Astrocyte of the hippocampus (primary cell): Measurements from ENCODE around the gene PDZK1.
"Not testable (repeated sequence)": the region's sequence is repeated elsewhere in the genome, so short reads cannot be mapped to it uniquely, and the experiment has no call there.

Experiments
- DNase-seq: peaks from one replicate; pipeline ENCODE4 v3.0.0; 2011; ENCODE audit warnings: low read depth, low spot score

PDZK1 gene

DNA sequence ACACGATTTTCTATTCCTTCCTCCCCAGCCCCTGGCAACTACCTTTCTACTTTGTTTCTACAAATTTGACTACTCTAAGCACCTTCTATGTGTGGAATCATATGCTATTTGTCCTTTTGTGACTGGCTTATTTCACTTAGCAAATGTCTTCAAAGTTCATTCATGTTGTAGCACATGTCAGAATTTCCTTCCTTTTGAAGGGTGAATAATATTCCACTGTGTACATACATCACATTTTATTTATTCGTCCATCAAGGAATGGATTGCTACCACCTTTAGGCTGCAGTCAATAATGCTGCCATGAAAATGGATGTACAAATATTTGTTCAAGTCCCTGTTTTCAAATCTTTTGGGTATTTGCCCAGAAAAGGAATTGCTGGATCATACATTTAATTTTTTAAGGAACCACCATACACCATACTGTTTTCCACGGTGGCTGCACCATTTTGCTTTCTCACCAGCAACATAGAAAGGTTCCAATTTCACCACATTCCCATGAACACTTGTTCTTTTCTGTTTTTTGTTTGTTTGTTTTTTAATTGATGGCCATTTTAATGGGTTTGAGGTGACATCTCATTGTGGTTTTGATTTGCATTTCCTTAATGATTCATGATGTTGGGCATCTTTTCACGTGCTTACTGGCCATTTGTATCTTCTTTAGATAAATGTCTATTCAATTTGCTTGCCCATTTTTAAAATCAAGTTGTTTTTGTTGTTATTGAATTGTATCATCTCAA lies 3.3 kb upstream of the PDZK1 start:
- DNase-seq: no peak

GRCh38 chr1:145708063-145708462 lies 895 bp upstream of the PDZK1 start:
- no peak for DNase-seq

- peak; percentile 32 for DNase-seq
Observed at GRCh38 chr1:145706086-145706664, 993 bp downstream of the PDZK1 start.

- no peak for DNase-seq
Observed at GRCh38 chr1:145705622-145706021, 1.5 kb downstream of the PDZK1 start.

- DNase-seq: no peak
Observed at GRCh38 chr1:145702826-145703225, 4.3 kb downstream of the PDZK1 start.

DNA sequence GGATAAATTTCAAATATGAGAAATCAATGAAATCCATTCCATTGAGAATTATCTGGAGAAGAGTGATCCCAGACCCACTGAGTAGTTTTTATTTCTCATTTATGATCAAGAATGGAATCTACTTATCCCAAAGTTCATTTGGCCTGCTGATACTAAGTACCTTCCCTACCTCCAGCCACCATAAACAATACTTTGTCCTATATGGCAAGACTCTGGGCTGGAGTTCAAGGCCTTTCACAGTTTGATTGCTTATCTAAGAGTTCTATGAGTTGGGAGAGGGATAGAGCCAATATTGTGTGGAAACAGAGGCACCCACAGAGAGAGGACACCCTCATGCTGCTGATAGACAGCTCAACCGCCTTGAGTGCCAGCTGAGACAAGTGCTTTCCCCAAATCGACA lies 5.1 kb downstream of the PDZK1 start:
- DNase-seq: no peak

DNA sequence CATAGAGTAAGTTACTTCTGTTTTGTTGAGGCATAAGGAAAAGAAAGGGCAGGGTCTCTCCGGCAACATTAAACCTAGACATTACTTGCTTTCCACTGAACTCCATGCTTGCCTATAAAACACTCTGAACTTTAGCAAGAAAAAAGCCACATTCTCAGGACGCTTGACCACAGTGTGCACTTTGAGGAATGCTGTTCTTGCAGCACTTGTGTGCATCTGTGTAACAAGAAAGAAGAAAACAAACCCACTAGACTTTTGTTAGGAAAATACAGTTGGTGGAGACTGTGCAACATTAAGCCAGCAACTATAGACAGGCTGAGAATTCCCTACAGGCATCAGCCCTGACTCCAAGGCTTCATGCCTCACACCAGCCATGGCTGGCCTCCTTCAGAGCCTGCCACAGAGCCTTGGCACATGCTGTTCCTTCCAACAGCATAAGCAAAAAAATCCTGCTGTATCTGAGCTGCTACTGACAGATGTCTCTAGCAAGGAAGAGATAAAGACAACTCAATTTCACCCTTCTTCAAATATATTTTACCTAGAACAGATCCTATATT lies 5.8 kb downstream of the PDZK1 start:
- DNase-seq: peak; percentile 51

DNA sequence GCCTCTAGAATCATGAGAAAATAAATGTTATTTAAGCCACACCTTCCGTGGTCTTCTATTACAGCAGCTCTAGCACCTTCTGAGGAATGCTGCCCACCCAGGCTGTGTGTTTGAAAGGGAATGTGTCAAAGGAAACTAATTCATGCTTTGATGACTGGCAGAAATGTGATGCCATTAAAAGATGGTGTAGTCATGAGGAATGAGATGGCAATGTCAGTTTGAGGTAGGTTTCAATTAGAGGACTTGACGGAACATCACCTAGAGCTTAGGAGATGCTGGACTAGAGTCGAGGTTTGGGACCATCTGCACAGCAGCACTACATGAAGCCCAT lies 10.6 kb downstream of the PDZK1 start:
- DNase-seq: no peak

- DNase-seq: no peak
Observed at GRCh38 chr1:145695821-145696629, 11.1 kb downstream of the PDZK1 start.

DNA sequence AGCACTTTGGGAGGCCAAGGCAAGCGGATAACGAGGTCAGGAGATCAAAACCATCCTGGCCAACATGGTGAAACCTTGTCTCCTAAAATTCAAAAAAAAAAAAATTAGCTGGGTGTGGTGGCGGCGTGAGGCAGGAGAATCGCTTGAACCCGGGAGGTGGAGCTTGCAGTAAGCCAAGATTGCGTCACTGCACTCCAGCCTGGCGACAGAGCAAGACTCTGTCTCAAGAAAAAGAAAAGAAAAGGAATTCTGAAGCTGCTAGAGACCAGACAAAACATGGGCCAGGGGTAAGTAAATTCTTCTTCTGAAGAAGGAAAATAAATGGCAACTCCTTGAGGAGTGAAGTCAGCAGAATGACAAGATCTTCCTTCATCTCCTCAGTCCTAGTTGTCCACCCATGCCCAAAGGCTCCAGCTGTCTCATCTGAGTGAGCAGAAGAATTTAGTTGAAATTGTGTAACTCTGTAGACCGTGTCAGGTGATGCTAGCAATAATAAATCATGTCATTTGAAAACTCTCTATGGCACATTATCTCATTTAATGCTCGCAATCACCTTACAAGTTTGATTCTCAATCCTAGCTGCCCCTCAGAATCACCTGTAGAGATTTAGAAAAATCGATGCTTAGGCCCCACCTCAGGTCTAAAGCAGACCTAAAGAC lies 14.3 kb downstream of the PDZK1 start:
- DNase-seq: no peak

DNA sequence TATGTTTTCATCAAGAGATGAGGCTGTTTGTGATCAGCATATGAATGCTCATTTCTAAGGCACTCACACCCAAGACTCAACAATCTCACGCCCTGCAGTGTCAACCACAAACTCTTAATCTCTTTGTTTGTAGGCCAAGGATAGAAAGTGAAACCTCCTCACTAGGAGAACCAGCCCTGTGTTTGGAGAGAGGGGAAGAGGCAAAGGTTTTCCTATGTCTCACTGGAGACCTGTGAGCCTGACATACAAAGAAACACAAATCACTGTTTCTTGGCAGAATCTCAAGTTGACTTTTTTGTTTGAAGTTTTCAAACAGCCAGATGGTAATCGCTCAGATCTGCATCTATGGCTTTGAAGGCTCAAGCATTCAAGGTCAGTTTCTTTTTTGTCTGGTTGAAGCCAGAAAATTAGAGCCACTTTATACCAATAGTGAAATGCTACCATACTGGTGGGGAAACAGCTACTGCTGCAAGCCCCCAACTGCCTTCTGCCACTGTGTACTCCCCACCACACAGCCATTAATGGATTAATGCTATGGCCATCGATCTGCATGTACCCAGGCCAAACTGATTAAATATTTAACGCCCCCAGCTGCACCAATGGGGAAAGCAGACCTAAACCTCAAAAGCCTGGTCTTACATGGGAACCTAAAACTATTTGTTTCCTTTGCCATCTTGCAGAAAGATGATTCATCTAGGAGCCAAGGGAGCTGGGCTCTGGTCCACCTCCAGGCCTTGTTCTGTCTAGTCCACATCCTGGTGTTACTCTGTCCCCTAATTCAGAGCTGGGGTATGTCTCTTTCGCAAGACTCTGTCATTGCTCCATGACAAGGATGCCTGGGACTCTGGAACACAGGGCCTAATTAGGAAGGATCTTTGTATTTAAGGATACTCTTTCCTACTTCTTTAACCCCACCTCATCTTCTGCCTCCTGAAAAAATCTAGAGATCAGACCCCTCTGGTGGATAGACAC lies 16.3 kb downstream of the PDZK1 start:
- peak; percentile 74 for DNase-seq

GRCh38 chr1:145689922-145690321 lies 17.2 kb downstream of the PDZK1 start:
- no peak for DNase-seq

DNA sequence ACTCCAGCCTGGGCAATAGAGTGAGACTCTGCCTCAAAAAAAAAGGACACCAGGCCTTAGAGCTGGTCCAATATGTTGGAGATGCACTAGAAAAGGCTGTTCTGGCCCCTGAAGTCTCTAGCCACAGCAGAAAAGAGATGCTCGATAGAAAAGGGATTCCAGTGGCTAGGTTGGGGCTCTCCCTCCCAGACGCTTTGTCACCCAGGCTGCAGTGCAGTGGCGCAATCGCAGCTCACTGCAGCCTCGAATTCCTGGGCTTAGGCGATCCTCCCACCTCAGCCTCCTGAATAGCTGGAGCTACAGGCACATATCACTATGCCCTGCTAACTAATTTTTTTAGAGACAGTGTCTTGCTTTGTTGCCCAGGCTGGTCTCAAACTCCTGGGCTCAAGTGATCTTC lies 18.2 kb downstream of the PDZK1 start:
- no peak for DNase-seq

DNA sequence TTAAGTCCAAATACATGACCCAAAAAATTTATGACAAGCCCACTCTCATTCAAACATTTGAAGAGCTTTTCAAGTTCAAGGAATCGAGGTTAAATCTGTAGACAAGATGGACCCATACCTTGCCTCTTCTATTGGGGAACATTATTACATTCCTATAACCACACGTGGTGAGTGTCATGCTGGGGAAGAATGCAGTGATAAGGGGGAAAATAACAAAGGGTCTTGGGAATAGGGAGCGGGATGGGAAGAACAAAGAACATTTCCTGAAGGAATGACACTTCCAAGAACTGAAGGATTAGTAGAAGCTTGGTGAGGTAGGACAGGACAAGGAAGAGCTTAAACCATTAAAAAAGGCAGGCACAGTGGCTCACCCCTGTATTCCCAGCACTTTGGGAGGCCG lies 18.8 kb downstream of the PDZK1 start:
- DNase-seq: no peak

DNA sequence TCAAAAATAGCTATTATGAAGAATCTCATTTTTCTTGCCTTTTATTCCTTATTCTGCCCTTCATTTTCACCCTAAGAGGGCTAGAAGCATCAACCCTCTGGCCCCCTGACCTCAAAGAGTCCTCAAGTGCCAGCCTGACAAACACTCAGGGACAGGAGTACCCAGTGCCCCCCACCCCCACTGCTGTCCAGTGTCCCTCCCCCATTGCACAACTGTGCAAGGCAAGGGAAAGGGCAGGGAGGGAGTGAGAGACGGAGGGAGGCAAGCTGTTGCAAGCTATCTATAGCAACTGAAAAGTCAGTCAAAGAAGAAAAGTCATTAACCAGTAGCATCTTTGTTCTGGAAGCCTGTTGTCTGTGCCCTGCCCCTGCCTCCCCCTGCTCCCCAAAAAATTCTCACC lies 21.1 kb downstream of the PDZK1 start:
- DNase-seq: not testable (repeated sequence)

DNA sequence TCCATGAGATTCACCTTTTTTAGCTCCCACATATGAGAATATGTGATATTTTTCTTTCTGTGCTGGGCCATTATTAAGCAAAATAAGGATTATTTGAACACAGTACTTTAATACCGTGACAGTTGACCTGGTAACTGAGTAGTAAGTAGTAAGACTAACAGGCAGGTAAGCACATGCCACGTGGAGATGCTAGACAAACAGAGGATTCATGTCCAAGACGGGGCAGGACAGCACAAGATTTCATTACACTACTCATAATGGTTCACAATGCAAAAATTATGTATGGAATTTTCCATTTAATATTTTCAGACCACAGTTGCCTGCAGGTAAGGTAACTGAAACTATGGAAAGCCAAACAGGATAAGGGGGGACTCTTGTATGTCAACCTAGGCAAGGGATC lies 22.3 kb downstream of the PDZK1 start:
- DNase-seq: not testable (repeated sequence)

GRCh38 chr1:145673217-145673616 lies 34.0 kb downstream of the PDZK1 start:
- not testable (repeated sequence) for DNase-seq

- DNase-seq: not testable (repeated sequence)
Observed at GRCh38 chr1:145670995-145671745, 36.0 kb downstream of the PDZK1 start.

DNA sequence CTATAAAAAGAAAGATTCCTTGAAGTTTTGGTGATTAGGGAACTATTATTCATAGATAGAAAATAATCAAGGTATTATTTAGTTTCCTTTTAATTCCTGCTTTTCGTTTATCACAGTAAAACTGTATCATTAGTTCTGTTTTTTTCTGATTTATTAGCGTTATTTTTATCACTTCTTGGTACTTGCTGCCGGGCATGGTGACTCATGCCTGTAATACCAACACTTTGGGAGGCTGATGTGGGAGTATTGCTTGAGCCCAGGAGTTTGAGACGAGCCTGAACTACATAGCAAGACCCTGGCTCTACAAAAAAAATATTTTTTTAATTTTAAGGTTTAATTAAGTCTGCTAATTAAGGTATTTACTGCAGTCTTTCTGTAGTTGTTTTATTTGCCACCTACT lies 42.2 kb downstream of the PDZK1 start:
- peak; percentile 2 for DNase-seq

- peak; percentile 5 for DNase-seq
Observed at GRCh38 chr1:145662502-145662901, 44.7 kb downstream of the PDZK1 start.
